Smooth muscle cell (in vitro differentiated cells): Measurements from ENCODE around the gene RBM23. TPM values are rescaled to one million over a fixed set of nuclear protein-coding genes. Genes with fewer than 3 reads are reported as not detected.

ENCODE experiments used
- DNase-seq: peaks from one replicate; lab custom pipeline; 2025; ENCODE audit not compliant: unreplicated experiment; lab: John Stamatoyannopoulos, UW
- H2AFZ ChIP-seq: fragments of 200-600 bp; sonication (generic); 2 replicates; pipeline ENCODE4 v1.6.0; 2016; ENCODE audit warnings: antibody characterized with exemption, low read depth, mild to moderate bottlenecking
- H3F3A ChIP-seq: fragments of 200-600 bp; sonication (generic); 2 replicates; pipeline ENCODE4 v1.6.0; 2017; ENCODE audit warnings: antibody characterized with exemption, low read depth
- H3K27ac ChIP-seq: fragments of 200-600 bp; sonication (generic); 2 replicates; pipeline ENCODE4 v1.5.1; 2016; ENCODE audit warnings: low read depth, mild to moderate bottlenecking
- H3K27me3 ChIP-seq: fragments of 200-600 bp; sonication (generic); 2 replicates; pipeline ENCODE4 v1.6.1; 2016; ENCODE audit warnings: low read depth, mild to moderate bottlenecking
- H3K36me3 ChIP-seq: fragments of 200-600 bp; sonication (generic); 2 replicates; pipeline ENCODE4 v1.5.1; 2016; ENCODE audit warnings: low read depth
- H3K4me1 ChIP-seq: fragments of 200-600 bp; sonication (generic); 2 replicates; pipeline ENCODE4 v1.5.1; 2016; ENCODE audit warnings: low read depth
- H3K4me2 ChIP-seq: fragments of 200-600 bp; sonication (generic); 2 replicates; pipeline ENCODE4 v1.6.0; 2016; ENCODE audit warnings: mild to moderate bottlenecking
- H3K4me3 ChIP-seq: fragments of 200-600 bp; sonication (generic); 2 replicates; pipeline ENCODE4 v1.5.1; 2016; ENCODE audit warnings: mild to moderate bottlenecking
- H3K79me2 ChIP-seq: fragments of 200-600 bp; sonication (generic); 2 replicates; pipeline ENCODE4 v1.6.0; 2016; ENCODE audit warnings: low read depth, mild to moderate bottlenecking
- H3K9ac ChIP-seq: fragments of 200-600 bp; sonication (generic); 2 replicates; pipeline ENCODE4 v1.6.0; 2016; ENCODE audit warnings: low read depth
- H3K9me3 ChIP-seq: fragments of 200-600 bp; sonication (generic); replicated peaks from 2 replicates; pipeline ENCODE4 v1.5.1; 2016; ENCODE audit warnings: low read depth
- H4K20me1 ChIP-seq: fragments of 200-600 bp; sonication (generic); 2 replicates; pipeline ENCODE4 v1.6.0; 2016; ENCODE audit warnings: low read depth
- WGBS: methylation state at CpG from one replicate; pipeline ENCODE4 v1.1.7; 2016; ENCODE audit warnings: low lambda C conversion rate; 5-methylcytosine and 5-hydroxymethylcytosine counted together
- polyA plus RNA-seq: library from polyadenylated mRNA; unstranded; fragments of >200 nt; fragmentation: Nextera tagmentation; extraction: Ambion mirVana; gene quantifications from 2 replicates; pipeline ENCODE4 v1.2.1, GENCODE V29; 2016
- total RNA-seq: library from RNA; depleted of rRNA; stranded (reverse); fragments of >200 nt; gene quantifications from 2 replicates; pipeline ENCODE4 v1.2.3, GENCODE V29; 2014
- TF ChIP-seq, protein P1 (sequence below): fragments of 200-600 bp; sonication (generic); IDR thresholded peaks from 2 replicates; pipeline ENCODE4 v1.5.1; 2017; ENCODE audit warnings: borderline replicate concordance, mild to moderate bottlenecking, antibody characterized with exemption; ENCODE audit not compliant: insufficient read depth, poor library complexity, severe bottlenecking

Gene RBM23
- total and polyA plus RNA-seq, 2 experiments from 2014 or later, result 59.3 to 112 TPM

DNA sequence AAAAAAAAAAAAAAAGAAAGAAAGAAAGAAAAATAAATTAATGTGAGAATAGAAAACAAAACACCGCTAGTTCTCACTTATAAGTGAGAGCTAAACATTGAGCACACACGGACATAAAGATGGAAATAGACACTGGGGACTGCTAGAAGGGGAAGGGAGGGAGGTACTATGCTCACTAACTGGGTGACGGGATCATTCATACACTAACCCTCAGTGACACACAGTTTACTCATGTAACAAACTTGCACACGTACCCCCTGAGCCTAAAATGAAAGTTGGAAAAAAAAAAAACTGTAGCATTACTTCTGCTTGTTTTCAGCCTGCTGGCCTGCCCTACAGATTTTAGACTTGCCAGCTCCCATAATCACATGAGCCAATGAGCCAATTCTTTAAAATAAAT is 20.7 kb upstream of the RBM23 start:
- no peak overlapping the region for H3K9ac ChIP-seq
- no peaks in the 10 kb centered on the region for H3K36me3 ChIP-seq
- H3K4me1 ChIP-seq, result no peaks in the 10 kb centered on the region
- no peaks in the 10 kb centered on the region for H3F3A ChIP-seq
- WGBS, result 94% methylated on average over 4 of the region's 4 CpGs
- no peak overlapping the region for H2AFZ ChIP-seq
- TF ChIP-seq, protein P1, sequence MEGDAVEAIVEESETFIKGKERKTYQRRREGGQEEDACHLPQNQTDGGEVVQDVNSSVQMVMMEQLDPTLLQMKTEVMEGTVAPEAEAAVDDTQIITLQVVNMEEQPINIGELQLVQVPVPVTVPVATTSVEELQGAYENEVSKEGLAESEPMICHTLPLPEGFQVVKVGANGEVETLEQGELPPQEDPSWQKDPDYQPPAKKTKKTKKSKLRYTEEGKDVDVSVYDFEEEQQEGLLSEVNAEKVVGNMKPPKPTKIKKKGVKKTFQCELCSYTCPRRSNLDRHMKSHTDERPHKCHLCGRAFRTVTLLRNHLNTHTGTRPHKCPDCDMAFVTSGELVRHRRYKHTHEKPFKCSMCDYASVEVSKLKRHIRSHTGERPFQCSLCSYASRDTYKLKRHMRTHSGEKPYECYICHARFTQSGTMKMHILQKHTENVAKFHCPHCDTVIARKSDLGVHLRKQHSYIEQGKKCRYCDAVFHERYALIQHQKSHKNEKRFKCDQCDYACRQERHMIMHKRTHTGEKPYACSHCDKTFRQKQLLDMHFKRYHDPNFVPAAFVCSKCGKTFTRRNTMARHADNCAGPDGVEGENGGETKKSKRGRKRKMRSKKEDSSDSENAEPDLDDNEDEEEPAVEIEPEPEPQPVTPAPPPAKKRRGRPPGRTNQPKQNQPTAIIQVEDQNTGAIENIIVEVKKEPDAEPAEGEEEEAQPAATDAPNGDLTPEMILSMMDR, result no peak
- DNase-seq, result no peak
- H3K27ac ChIP-seq, result no peak overlapping the region
- H3K4me2 ChIP-seq, result no peak overlapping the region
- no peaks in the 10 kb centered on the region for H4K20me1 ChIP-seq
- H3K27me3 ChIP-seq, result no peaks in the 10 kb centered on the region
- H3K9me3 ChIP-seq, result no peaks in the 10 kb centered on the region
- H3K79me2 ChIP-seq, result no peaks in the 10 kb centered on the region
- H3K4me3 ChIP-seq, result no peak overlapping the region

DNA sequence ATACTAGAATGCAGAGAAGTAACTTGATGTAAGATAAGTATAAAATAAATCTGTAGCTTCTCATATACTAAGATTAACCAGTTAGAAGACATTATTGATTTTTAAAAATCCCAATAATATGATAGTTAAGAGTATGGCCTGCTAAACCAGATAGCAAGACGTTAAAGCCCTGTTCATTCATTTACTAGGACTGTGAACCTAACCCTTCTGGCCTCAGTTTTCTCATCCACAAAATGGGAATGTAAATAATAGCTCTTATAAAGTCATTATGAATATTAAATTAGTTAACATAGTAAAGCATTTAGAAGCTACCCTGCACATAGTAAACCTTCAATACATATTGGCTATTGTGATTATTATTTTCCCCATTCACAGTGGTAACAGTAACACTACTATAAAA is 16.2 kb upstream of the RBM23 start:
- Histone ChIP-seq H3K4me2 (no peak overlapping the region), H3K36me3 (no peaks in the 10 kb centered on the region), H2AFZ (no peak overlapping the region), H3K27ac (no peak overlapping the region), H3K9me3 (no peaks in the 10 kb centered on the region), H3K27me3 (no peaks in the 10 kb centered on the region), H3K4me1 (peaks cover under 1% of the 10 kb centered on the region), H3F3A (peaks cover under 1% of the 10 kb centered on the region), H3K79me2 (no peaks in the 10 kb centered on the region), H3K9ac (no peak overlapping the region), H4K20me1 (no peaks in the 10 kb centered on the region), H3K4me3 (no peak overlapping the region)
- 89% methylated on average over 1 of the region's 1 CpG for WGBS
- TF ChIP-seq, protein P1, result no peak
- DNase-seq, result no peak

DNA sequence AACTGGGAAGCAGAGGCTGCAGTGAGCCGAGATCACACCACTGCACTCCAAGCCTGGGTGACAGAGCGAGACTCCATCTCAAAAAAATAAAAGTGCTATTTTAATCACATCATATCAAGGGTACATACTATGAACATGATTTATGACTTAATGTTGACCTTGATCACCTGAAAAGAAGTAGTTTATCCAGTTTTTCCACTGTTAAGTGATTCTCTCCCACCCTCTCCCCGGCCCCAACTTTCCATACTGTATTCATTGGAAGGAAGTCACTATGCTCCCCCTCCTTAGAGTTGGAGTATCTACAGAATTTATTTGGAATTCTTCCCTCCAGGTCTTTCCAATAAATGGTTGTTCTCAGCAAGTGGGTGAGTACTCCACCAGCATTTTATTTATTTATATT is 13.2 kb upstream of the RBM23 start:
- H3K27ac ChIP-seq, result no peak overlapping the region
- no peaks in the 10 kb centered on the region for H3K27me3 ChIP-seq
- 87% methylated on average over 3 of the region's 3 CpGs for WGBS
- no peak for DNase-seq
- H3K9me3 ChIP-seq, result no peaks in the 10 kb centered on the region
- no peaks in the 10 kb centered on the region for H3K36me3 ChIP-seq
- H2AFZ ChIP-seq, result no peak overlapping the region
- H3K9ac ChIP-seq, result no peak overlapping the region
- peaks cover 15% of the 10 kb centered on the region for H3K4me1 ChIP-seq
- peaks cover 16% of the 10 kb centered on the region for H3K79me2 ChIP-seq
- H3F3A ChIP-seq, result peaks cover 5% of the 10 kb centered on the region
- H3K4me2 ChIP-seq, result no peak overlapping the region
- H4K20me1 ChIP-seq, result no peaks in the 10 kb centered on the region
- TF ChIP-seq, protein P1, result no peak
- no peak overlapping the region for H3K4me3 ChIP-seq

DNA sequence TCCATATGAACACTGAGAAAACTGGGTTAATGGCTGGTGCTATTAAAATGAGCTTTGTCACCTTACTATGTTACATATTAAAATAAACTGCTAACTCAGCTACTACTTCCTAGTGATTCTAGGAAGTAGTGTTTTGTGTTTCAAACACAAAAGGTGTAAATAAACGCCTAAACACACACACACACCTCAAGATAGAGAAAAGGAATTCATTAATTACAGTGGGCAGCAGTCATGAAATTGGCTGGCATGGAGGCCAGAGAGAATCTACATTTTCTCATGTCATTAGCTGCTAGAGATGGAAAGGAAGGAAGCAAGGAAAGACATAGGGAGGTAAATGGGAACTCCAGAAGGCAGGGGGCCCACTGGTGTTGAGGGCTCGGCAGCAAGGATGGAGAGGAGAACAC is 11.0 kb upstream of the RBM23 start:
- Histone ChIP-seq H3F3A (peaks cover 5% of the 10 kb centered on the region), H4K20me1 (no peaks in the 10 kb centered on the region), H3K4me3 (peak overlapping the region; percentile 81), H3K9me3 (no peaks in the 10 kb centered on the region), H3K36me3 (no peaks in the 10 kb centered on the region), H2AFZ (peak overlapping the region; percentile 87), H3K27me3 (no peaks in the 10 kb centered on the region), H3K4me2 (peak overlapping the region; percentile 92), H3K4me1 (peaks cover 15% of the 10 kb centered on the region), H3K27ac (peak overlapping the region; percentile 80), H3K79me2 (peaks cover 18% of the 10 kb centered on the region), H3K9ac (peak overlapping the region; percentile 67)
- DNase-seq, result no peak
- TF ChIP-seq, protein P1, result no peak
- WGBS, result 5% methylated on average over 2 of the region's 2 CpGs
